SU-DHL-6 (cell line): ENCODE results near the gene C1orf116.

Source experiments
- H2AFZ ChIP-seq: fragments of 200-600 bp; sonication (generic); 2 replicates; pipeline ENCODE4 v1.6.1; 2014; ENCODE audit warnings: low read depth, mild to moderate bottlenecking, moderate library complexity, mixed read lengths, antibody characterized with exemption, low read length; ENCODE audit not compliant: severe bottlenecking
- H3F3A ChIP-seq: fragments of 200-600 bp; shearing (Covaris generic); 2 replicates; pipeline ENCODE4 v1.6.0; 2016; ENCODE audit warnings: antibody characterized with exemption, mild to moderate bottlenecking; ENCODE audit not compliant: insufficient read depth
- H3K27ac ChIP-seq: fragments of 200-600 bp; sonication (generic); 2 replicates; pipeline ENCODE4 v1.5.1; 2016; ENCODE audit warnings: low read depth, mild to moderate bottlenecking, low read length, moderate library complexity, mixed read lengths
- H3K27me3 ChIP-seq: fragments of 200-600 bp; sonication (generic), shearing (Covaris generic); 2 replicates; pipeline ENCODE4 v1.6.0; 2014; ENCODE audit warnings: mild to moderate bottlenecking, low read length
- H3K36me3 ChIP-seq: fragments of 200-600 bp; sonication (generic); 2 replicates; pipeline ENCODE4 v1.6.1; 2014; ENCODE audit warnings: mild to moderate bottlenecking, low read length, mixed read lengths
- H3K4me2 ChIP-seq: fragments of 300-600, 200-600 bp; shearing (Covaris generic), sonication (generic); 2 replicates; pipeline ENCODE4 v1.6.0; 2014; ENCODE audit warnings: low read length, low read depth, mild to moderate bottlenecking; ENCODE audit not compliant: poor library complexity, severe bottlenecking
- H3K4me3 ChIP-seq: fragments of 200-600 bp; sonication (generic); 2 replicates; pipeline ENCODE4 v1.5.1; 2014; ENCODE audit warnings: antibody characterized with exemption, low read length, mild to moderate bottlenecking, mixed read lengths; ENCODE audit not compliant: insufficient read depth, poor library complexity, severe bottlenecking
- H3K79me2 ChIP-seq: fragments of 200-600 bp; sonication (generic); 2 replicates; pipeline ENCODE4 v1.6.1; 2014; ENCODE audit warnings: mild to moderate bottlenecking, low read length, moderate library complexity; ENCODE audit not compliant: insufficient read depth
- H3K9ac ChIP-seq: fragments of 200-600 bp; sonication (generic); 2 replicates; pipeline ENCODE4 v1.7.0; 2014; ENCODE audit warnings: mild to moderate bottlenecking, low read length
- H3K9me2 ChIP-seq: fragments of 200-600 bp; sonication (generic); replicated peaks from 2 replicates; pipeline ENCODE4 v1.6.1; 2014; ENCODE audit warnings: low read length; ENCODE audit not compliant: insufficient read depth
- H3K9me3 ChIP-seq: fragments of 200-600 bp; sonication (generic); 2 replicates; pipeline ENCODE4 v1.6.1; 2014; ENCODE audit warnings: low read length, mixed read lengths; ENCODE audit not compliant: insufficient read depth
- H4K20me1 ChIP-seq: fragments of 200-600 bp; sonication (generic); 2 replicates; pipeline ENCODE4 v1.6.1; 2014; ENCODE audit warnings: low read depth, mild to moderate bottlenecking, antibody characterized with exemption, low read length, moderate library complexity, mixed read lengths
- CTCF ChIP-seq: fragments of 200-600 bp; sonication (generic); IDR thresholded peaks from one replicate; pipeline ENCODE4 v1.5.1; 2017; ENCODE audit warnings: antibody characterized with exemption, mild to moderate bottlenecking, low read length, moderate library complexity; ENCODE audit not compliant: insufficient read depth, poor library complexity, severe bottlenecking
- EZH2phosphoT487 ChIP-seq: fragments of 200-600 bp; sonication (generic), shearing (Covaris generic); conservative IDR thresholded peaks from 2 replicates; pipeline ENCODE4 v1.6.1; 2018; ENCODE audit warnings: mild to moderate bottlenecking, antibody characterized with exemption, low read length, moderate library complexity, mixed read lengths

The C1orf116 gene

GRCh38 chr1:207072233-207072632 lies 39.7 kb upstream of the C1orf116 start:
- Histone ChIP-seq H3K9me2 (no peaks in the 10 kb centered on the region), H3K4me2 (no peak overlapping the region), H3K4me3 (no peak overlapping the region), H4K20me1 (no peaks in the 10 kb centered on the region), H3K79me2 (no peaks in the 10 kb centered on the region), H3K9ac (no peak overlapping the region), H3F3A (no peaks in the 10 kb centered on the region), H3K36me3 (no peaks in the 10 kb centered on the region), H3K27ac (no peak overlapping the region), H3K9me3 (no peaks in the 10 kb centered on the region), H2AFZ (no peak overlapping the region), H3K27me3 (no peaks in the 10 kb centered on the region)
- TF ChIP-seq EZH2phosphoT487 (no peak), CTCF (no peak)

- Histone ChIP-seq H3K4me2 (no peak overlapping the region), H2AFZ (no peak overlapping the region), H3F3A (no peaks in the 10 kb centered on the region), H3K79me2 (no peaks in the 10 kb centered on the region), H3K36me3 (no peaks in the 10 kb centered on the region), H3K9ac (no peak overlapping the region), H3K27ac (no peak overlapping the region), H4K20me1 (no peaks in the 10 kb centered on the region), H3K9me3 (no peaks in the 10 kb centered on the region), H3K9me2 (no peaks in the 10 kb centered on the region), H3K27me3 (no peaks in the 10 kb centered on the region), H3K4me3 (no peak overlapping the region)
- TF ChIP-seq CTCF (no peak), EZH2phosphoT487 (no peak)
Measured at GRCh38 chr1:207071426-207071825, 38.9 kb upstream of the C1orf116 start.

GRCh38 chr1:207070811-207071210 lies 38.3 kb upstream of the C1orf116 start:
- Histone ChIP-seq H4K20me1 (no peaks in the 10 kb centered on the region), H3K4me3 (no peak overlapping the region), H3K9me2 (no peaks in the 10 kb centered on the region), H3F3A (no peaks in the 10 kb centered on the region), H2AFZ (no peak overlapping the region), H3K4me2 (no peak overlapping the region), H3K36me3 (no peaks in the 10 kb centered on the region), H3K9ac (no peak overlapping the region), H3K27ac (no peak overlapping the region), H3K79me2 (no peaks in the 10 kb centered on the region), H3K27me3 (no peaks in the 10 kb centered on the region), H3K9me3 (no peaks in the 10 kb centered on the region)
- no peak for TF ChIP-seq EZH2phosphoT487
- TF ChIP-seq CTCF, result no peak
